ENCODE measurements around the gene KCNH1.

KCNH1 gene

DNA sequence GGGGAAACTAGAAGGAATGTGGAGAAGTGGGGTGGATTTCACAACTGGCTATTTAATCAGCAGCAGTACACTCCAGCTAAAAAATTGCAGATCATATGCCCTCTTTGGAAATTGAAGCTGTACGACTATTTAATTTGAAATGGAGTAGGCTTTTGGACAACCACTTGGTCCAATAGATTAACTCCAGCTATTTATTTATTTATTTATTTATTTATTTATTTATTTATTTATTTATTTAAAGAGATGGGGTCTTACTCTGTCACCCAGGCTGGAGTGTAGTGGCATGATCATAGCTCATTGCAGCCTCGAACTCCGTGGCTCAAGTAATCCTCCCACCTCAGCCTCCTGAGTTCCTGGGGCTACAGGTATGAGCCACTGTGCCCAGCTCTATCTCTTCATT, 312.3 kb downstream of the KCNH1 start:
- no peak overlapping the region for H3K27ac ChIP-seq (ENCODE audit: low read depth, low read length)
- H3K4me3 ChIP-seq (ENCODE audit: low read length), result no peak overlapping the region
- H3K36me3 ChIP-seq (ENCODE audit: control insufficient read depth, insufficient read depth, low read length), result no peaks in the 10 kb centered on the region
- H3K4me1 ChIP-seq (ENCODE audit: control insufficient read depth, insufficient read depth, low read length), result no peaks in the 10 kb centered on the region
- H3K27me3 ChIP-seq (ENCODE audit: control insufficient read depth, insufficient read depth, low read length), result no peaks in the 10 kb centered on the region
- no peak overlapping the region for H3K9ac ChIP-seq (ENCODE audit: low read length)

- no peaks in the 10 kb centered on the region for H3K36me3 ChIP-seq (ENCODE audit: control insufficient read depth, insufficient read depth, low read length)
- no peaks in the 10 kb centered on the region for H3K27me3 ChIP-seq (ENCODE audit: control insufficient read depth, insufficient read depth, low read length)
- H3K4me1 ChIP-seq (ENCODE audit: control insufficient read depth, insufficient read depth, low read length), result no peaks in the 10 kb centered on the region
- no peak overlapping the region for H3K4me3 ChIP-seq (ENCODE audit: low read length)
- H3K9ac ChIP-seq (ENCODE audit: low read length), result no peak overlapping the region
- no peak overlapping the region for H3K27ac ChIP-seq (ENCODE audit: low read depth, low read length)
Measured at GRCh38 chr1:210819266-210819665, 314.7 kb downstream of the KCNH1 start.

GRCh38 chr1:210817385-210818275, 316.3 kb downstream of the KCNH1 start:
- H3K27me3 ChIP-seq (ENCODE audit: control insufficient read depth, insufficient read depth, low read length), result no peaks in the 10 kb centered on the region
- no peak overlapping the region for H3K27ac ChIP-seq (ENCODE audit: low read depth, low read length)
- no peaks in the 10 kb centered on the region for H3K4me1 ChIP-seq (ENCODE audit: control insufficient read depth, insufficient read depth, low read length)
- H3K4me3 ChIP-seq (ENCODE audit: low read length), result no peak overlapping the region
- no peak overlapping the region for H3K9ac ChIP-seq (ENCODE audit: low read length)
- H3K36me3 ChIP-seq (ENCODE audit: control insufficient read depth, insufficient read depth, low read length), result no peaks in the 10 kb centered on the region

DNA sequence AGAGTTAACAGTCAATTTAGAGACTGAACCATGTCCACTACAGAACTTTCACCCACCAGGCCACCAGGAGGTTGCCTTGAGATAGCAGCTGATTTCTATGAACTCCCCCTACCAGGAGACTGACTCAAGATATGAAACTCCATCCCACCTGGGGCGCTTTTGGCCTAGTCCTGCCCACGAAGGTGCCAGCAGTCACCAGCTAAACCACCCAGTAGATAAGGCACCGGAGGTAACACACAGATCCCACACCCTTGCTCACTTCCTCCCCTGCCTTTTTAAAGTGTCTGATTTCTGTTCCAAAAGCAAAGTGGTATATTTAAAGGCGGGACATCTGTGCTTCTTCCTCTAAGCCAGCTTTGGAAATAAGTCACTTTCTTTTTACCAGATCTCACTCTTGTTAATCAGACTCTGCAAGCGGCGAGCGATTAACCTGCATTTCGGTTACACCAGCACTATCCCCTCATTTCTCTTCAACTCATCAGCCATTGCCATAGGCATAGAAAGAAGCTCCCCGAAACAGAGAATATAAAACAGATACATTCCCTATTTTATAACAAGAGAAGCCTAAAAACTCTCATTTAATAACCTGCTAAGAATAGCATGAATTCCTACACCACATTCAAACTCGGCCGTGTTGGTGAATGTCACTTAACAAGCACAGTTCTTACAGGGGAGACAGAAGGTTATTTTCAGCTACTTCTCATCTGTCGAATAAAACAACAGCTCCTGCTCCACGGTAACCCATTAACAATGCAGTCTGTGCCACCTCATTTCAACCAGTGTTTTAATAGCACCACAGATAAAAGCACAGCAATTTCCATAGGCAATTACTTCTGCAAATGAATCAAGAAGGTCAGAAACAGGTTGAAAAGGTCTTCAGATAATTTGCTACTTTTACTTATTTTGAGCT, 318.1 kb downstream of the KCNH1 start:
- Histone ChIP-seq H3K36me3 (ENCODE audit: control insufficient read depth, insufficient read depth, low read length) (no peaks in the 10 kb centered on the region), H3K4me3 (ENCODE audit: low read length) (no peak overlapping the region), H3K27me3 (ENCODE audit: control insufficient read depth, insufficient read depth, low read length) (no peaks in the 10 kb centered on the region), H3K9ac (ENCODE audit: low read length) (no peak overlapping the region), H3K27ac (ENCODE audit: low read depth, low read length) (no peak overlapping the region), H3K4me1 (ENCODE audit: control insufficient read depth, insufficient read depth, low read length) (no peaks in the 10 kb centered on the region)

- H3K4me3 ChIP-seq (ENCODE audit: low read length), result no peak overlapping the region
- H3K27ac ChIP-seq (ENCODE audit: low read depth, low read length), result no peak overlapping the region
- no peaks in the 10 kb centered on the region for H3K27me3 ChIP-seq (ENCODE audit: control insufficient read depth, insufficient read depth, low read length)
- no peaks in the 10 kb centered on the region for H3K4me1 ChIP-seq (ENCODE audit: control insufficient read depth, insufficient read depth, low read length)
- H3K9ac ChIP-seq (ENCODE audit: low read length), result no peak overlapping the region
- no peaks in the 10 kb centered on the region for H3K36me3 ChIP-seq (ENCODE audit: control insufficient read depth, insufficient read depth, low read length)
Measured at GRCh38 chr1:210814382-210815123, 319.4 kb downstream of the KCNH1 start.

DNA sequence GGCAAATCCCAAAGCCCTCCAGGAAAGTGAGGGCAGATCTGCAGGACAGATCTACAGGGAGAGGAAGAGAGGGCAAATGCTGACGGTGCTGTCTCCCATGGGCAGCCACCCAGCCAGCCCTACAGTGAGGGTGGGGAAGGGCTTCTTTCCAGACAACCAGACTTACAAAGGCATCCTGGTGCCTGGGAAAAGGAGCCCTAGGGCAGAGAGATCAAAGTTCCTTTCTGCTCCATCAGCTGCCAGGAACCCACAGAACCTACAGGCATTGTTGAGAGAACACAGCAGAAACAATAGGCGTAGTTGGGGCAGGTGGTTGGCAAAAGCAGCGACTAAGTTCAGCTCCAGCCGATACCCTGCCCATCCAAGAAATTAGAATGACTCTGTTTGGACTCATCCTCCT, 332.4 kb downstream of the KCNH1 start:
- no peaks in the 10 kb centered on the region for H3K36me3 ChIP-seq (ENCODE audit: control insufficient read depth, insufficient read depth, low read length)
- no peak overlapping the region for H3K9ac ChIP-seq (ENCODE audit: low read length)
- H3K27ac ChIP-seq (ENCODE audit: low read depth, low read length), result no peak overlapping the region
- no peak overlapping the region for H3K4me3 ChIP-seq (ENCODE audit: low read length)
- H3K27me3 ChIP-seq (ENCODE audit: control insufficient read depth, insufficient read depth, low read length), result no peaks in the 10 kb centered on the region
- no peaks in the 10 kb centered on the region for H3K4me1 ChIP-seq (ENCODE audit: control insufficient read depth, insufficient read depth, low read length)

- no peak overlapping the region for H3K27ac ChIP-seq (ENCODE audit: low read depth, low read length)
- H3K9ac ChIP-seq (ENCODE audit: low read length), result no peak overlapping the region
- H3K27me3 ChIP-seq (ENCODE audit: control insufficient read depth, insufficient read depth, low read length), result no peaks in the 10 kb centered on the region
- no peaks in the 10 kb centered on the region for H3K4me1 ChIP-seq (ENCODE audit: control insufficient read depth, insufficient read depth, low read length)
- H3K4me3 ChIP-seq (ENCODE audit: low read length), result no peak overlapping the region
- H3K36me3 ChIP-seq (ENCODE audit: control insufficient read depth, insufficient read depth, low read length), result no peaks in the 10 kb centered on the region
Measured at GRCh38 chr1:210800756-210801155, 333.2 kb downstream of the KCNH1 start.

GRCh38 chr1:210800301-210800700, 333.6 kb downstream of the KCNH1 start:
- no peak overlapping the region for H3K4me3 ChIP-seq (ENCODE audit: low read length)
- no peaks in the 10 kb centered on the region for H3K4me1 ChIP-seq (ENCODE audit: control insufficient read depth, insufficient read depth, low read length)
- no peak overlapping the region for H3K27ac ChIP-seq (ENCODE audit: low read depth, low read length)
- no peak overlapping the region for H3K9ac ChIP-seq (ENCODE audit: low read length)
- no peaks in the 10 kb centered on the region for H3K27me3 ChIP-seq (ENCODE audit: control insufficient read depth, insufficient read depth, low read length)
- H3K36me3 ChIP-seq (ENCODE audit: control insufficient read depth, insufficient read depth, low read length), result no peaks in the 10 kb centered on the region

- Histone ChIP-seq H3K36me3 (ENCODE audit: control insufficient read depth, insufficient read depth, low read length) (no peaks in the 10 kb centered on the region), H3K27ac (ENCODE audit: low read depth, low read length) (no peak overlapping the region), H3K27me3 (ENCODE audit: control insufficient read depth, insufficient read depth, low read length) (no peaks in the 10 kb centered on the region), H3K4me1 (ENCODE audit: control insufficient read depth, insufficient read depth, low read length) (no peaks in the 10 kb centered on the region), H3K4me3 (ENCODE audit: low read length) (no peak overlapping the region), H3K9ac (ENCODE audit: low read length) (no peak overlapping the region)
Measured at GRCh38 chr1:210797422-210797821, 336.5 kb downstream of the KCNH1 start.

- no peaks in the 10 kb centered on the region for H3K4me1 ChIP-seq (ENCODE audit: control insufficient read depth, insufficient read depth, low read length)
- no peaks in the 10 kb centered on the region for H3K36me3 ChIP-seq (ENCODE audit: control insufficient read depth, insufficient read depth, low read length)
- H3K27ac ChIP-seq (ENCODE audit: low read depth, low read length), result no peak overlapping the region
- H3K4me3 ChIP-seq (ENCODE audit: low read length), result no peak overlapping the region
- H3K27me3 ChIP-seq (ENCODE audit: control insufficient read depth, insufficient read depth, low read length), result no peaks in the 10 kb centered on the region
- no peak overlapping the region for H3K9ac ChIP-seq (ENCODE audit: low read length)
Measured at GRCh38 chr1:210796421-210796820, 337.5 kb downstream of the KCNH1 start.

DNA sequence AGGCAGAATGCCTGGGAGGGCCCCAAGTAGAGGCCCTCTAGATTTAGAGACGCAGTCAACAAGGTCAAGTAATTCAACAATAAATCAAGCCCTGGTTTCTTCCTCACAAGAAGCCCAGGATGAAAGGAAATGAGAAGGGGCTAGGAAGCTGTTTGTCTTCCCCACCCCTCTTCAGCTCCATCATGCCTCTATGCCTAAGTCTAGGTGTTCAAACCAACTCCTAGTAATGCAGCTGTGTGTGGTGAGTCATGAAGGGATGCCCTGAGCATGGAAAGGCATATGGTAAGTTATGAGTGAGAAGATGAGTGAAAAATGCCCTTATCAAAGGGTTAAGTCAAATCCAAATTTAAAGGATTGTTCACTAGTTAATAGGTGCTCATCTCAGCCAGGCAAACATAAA, 339.5 kb downstream of the KCNH1 start:
- no peaks in the 10 kb centered on the region for H3K4me1 ChIP-seq (ENCODE audit: control insufficient read depth, insufficient read depth, low read length)
- no peak overlapping the region for H3K9ac ChIP-seq (ENCODE audit: low read length)
- no peak overlapping the region for H3K4me3 ChIP-seq (ENCODE audit: low read length)

More for the DNA sequence above, 339.5 kb downstream of the KCNH1 start:
- Histone ChIP-seq H3K27me3 (ENCODE audit: control insufficient read depth, insufficient read depth, low read length) (no peaks in the 10 kb centered on the region), H3K27ac (ENCODE audit: low read depth, low read length) (no peak overlapping the region), H3K36me3 (ENCODE audit: control insufficient read depth, insufficient read depth, low read length) (no peaks in the 10 kb centered on the region)
